SK-N-MC (cell line): ENCODE data around the gene PDE4D.
A peak's percentile ranks its signal among the peaks of the same experiment; 100 is the strongest.

Experiments
- DNase-seq: peaks from one replicate; pipeline ENCODE4 v3.0.0-alpha.2; 2011; ENCODE audit warnings: low read depth, low spot score
- H3K27ac ChIP-seq: fragments of 200-600 bp; sonication (generic); 2 replicates; pipeline ENCODE4 v1.5.1; 2016; ENCODE audit warnings: mixed run types
- H3K36me3 ChIP-seq: fragments of 200-600 bp; sonication (generic); 2 replicates; pipeline ENCODE4 v1.6.1; 2017; ENCODE audit warnings: antibody characterized with exemption, low read length, mixed read lengths; ENCODE audit not compliant: insufficient read depth
- H3K4me3 ChIP-seq: fragments of 200-600 bp; sonication (generic); 2 replicates; pipeline ENCODE4 v1.5.1; 2016
- H3K9ac ChIP-seq: fragments of 200-600 bp; sonication (generic); 2 replicates; pipeline ENCODE4 v1.8.0; 2017; ENCODE audit warnings: mixed run types, mixed read lengths; ENCODE audit not compliant: insufficient read length
- H3K9me3 ChIP-seq: fragments of 200-600 bp; sonication (generic); 2 replicates; pipeline ENCODE4 v1.6.1; 2017; ENCODE audit warnings: low read depth, mild to moderate bottlenecking, antibody characterized with exemption, low read length, moderate library complexity, mixed read lengths
- EZH2 ChIP-seq: fragments of 200-600 bp; sonication (generic); IDR thresholded peaks from one replicate; pipeline ENCODE4 v1.6.1; 2017; ENCODE audit warnings: antibody characterized with exemption
- FOXP2 ChIP-seq: optimal IDR thresholded peaks from 2 replicates; pipeline ENCODE3; 2011; ENCODE audit warnings: mild to moderate bottlenecking, moderate library complexity; ENCODE audit not compliant: insufficient read depth; ENCODE audit errors: extremely low read length, control extremely low read depth
- POLR2AphosphoS5 ChIP-seq: IDR thresholded peaks from 2 replicates; pipeline ENCODE4 v1.6.1; 2012; ENCODE audit warnings: mild to moderate bottlenecking, low read depth, low read length, borderline replicate concordance

Gene PDE4D

DNA sequence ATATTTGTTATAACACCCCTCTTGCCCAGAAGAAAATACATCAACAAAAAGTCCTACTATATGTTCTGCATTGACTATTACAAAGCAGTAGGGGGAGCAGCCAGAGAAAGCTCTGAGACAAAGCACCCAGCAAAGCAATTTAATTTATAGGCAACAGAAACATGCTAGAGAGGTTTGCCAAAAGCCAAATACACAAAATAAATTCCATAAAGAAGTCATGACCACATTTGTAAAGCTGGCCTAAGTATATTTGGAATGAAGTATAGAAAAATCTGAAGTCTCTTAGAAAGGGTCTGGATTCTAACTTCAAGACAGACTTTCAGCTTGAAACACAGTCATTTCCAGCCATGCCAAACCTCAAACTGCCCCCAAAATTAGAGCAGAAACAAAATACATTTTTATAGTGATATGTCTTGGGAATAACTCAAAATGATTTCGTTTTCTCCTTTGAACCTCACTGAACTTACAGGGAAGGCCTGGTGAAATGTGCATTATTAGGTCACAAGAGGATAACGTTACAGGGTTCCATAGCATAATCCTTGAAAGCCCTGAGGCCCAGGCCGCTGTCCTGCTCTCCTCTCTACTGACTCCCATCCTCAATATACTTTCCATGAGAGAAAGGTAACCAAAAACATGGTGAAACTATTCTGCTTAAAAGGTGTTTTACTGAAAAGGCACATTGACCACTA is 858.9 kb downstream of the PDE4D start:
- Histone ChIP-seq H3K4me3 (peak overlapping the region; percentile 91), H3K9ac (peak overlapping the region; percentile 65), H3K36me3 (peaks cover 14% of the 10 kb centered on the region), H3K9me3 (peaks cover 4% of the 10 kb centered on the region; the same call in 1 of the 2 replicates), H3K27ac (peak overlapping the region; percentile 94)
- TF ChIP-seq POLR2AphosphoS5 (no peak), FOXP2 (no peak), EZH2 (no peak)
- DNase-seq = no peak

DNA sequence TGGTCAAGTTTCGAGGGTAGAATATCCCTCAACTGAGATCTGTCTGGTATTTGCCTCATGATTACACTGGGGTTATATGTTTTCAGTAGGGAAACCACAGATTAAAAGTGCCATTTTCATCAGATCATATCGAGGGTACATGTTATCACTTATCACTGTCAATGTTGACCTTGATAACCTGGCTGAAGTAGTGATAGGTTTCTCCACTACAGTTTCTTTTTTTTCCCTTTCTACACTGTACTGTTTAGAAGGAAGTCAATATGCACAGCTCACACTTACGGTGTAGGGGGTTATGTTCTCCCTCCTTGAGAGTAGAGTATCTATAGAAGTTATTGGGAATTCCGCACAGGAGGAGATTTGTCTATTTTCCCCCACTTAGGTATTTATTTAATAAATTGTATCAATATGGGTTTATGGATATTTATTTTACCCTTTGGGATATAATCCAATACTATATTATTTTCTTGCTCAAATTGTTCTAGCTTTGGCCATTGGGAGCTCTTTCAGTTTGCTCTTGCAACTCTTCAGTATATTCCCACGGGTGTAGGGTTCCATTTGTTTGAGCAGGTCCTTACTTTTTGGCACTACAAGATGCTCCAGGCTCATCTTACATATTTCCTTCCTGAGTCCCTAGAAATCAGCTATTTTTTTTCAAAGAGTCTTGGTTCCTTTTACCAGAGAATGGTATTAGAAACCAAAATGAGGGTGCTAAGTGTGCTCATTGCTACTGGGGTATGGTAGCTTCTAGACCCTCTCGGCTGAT is 866.2 kb downstream of the PDE4D start:
- DNase-seq = no peak
- Histone ChIP-seq H3K9ac (no peak overlapping the region), H3K36me3 (peaks cover 52% of the 10 kb centered on the region), H3K4me3 (no peak overlapping the region), H3K27ac (no peak overlapping the region), H3K9me3 (peaks cover 8% of the 10 kb centered on the region; the same call in 1 of the 2 replicates)
- TF ChIP-seq EZH2 (no peak), FOXP2 (no peak), POLR2AphosphoS5 (no peak)

DNA sequence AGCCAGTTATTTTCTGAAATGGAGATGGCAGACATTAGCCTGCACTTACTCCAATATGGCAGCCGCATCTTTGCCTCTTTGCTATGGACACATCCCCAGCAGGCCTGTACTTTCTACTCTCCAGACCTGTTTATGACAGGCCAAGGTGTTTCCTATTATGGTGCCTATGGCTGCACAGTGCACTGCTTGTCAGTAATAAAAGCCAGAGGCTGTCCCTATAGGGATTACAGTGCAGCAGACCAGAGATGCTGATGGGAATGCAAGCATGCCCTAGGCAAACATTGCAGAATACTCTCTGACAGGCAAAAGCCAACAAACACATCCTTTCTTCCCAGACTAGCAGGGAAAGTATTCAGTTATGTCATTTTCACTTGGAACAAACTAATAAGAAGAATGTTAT is 867.8 kb downstream of the PDE4D start:
- H3K27ac ChIP-seq = no peak overlapping the region
- no peak overlapping the region for H3K9ac ChIP-seq
- no peak overlapping the region for H3K4me3 ChIP-seq
- peaks cover 49% of the 10 kb centered on the region for H3K36me3 ChIP-seq
- peaks cover 8% of the 10 kb centered on the region; the same call in 1 of the 2 replicates for H3K9me3 ChIP-seq
- DNase-seq = no peak
- TF ChIP-seq POLR2AphosphoS5 (no peak), EZH2 (no peak), FOXP2 (no peak)

DNA sequence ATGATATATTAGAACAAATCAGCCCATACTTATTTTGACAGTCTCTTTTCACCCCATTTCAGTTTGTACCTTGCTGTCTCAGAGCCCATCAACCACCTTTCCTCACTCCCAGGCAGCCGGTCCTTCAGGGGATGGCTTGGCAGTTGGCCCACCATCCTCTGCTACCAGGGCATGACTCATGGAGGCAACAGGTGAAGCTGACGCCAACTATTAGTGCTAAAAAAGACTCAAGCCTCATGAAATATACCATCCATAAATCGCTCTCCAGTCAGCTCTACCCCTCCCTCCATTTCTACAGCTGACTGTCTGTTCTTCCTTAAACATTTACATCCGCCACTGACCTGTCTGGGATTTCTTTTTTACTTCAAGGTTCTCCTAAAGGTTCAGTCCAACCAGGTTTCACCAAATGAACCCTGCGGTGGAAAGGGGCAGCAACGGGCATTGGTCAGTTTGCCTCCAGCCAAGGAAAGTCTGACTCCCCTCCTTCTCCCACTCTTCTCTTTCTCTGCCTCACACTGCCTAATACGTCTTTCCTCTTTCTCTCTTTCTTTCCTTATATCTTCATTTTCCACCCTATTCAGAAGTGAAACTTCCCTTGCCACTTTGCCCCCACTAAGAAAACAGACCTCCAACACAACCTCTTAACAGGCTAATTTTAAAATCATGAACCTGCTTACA is 871.5 kb downstream of the PDE4D start:
- no peak for TF ChIP-seq FOXP2
- no peak for TF ChIP-seq EZH2
- no peak for TF ChIP-seq POLR2AphosphoS5
- peaks cover 22% of the 10 kb centered on the region for H3K36me3 ChIP-seq
- no peak for DNase-seq
- H3K4me3 ChIP-seq = no peak overlapping the region
- no peaks in the 10 kb centered on the region for H3K9me3 ChIP-seq
- no peak overlapping the region for H3K9ac ChIP-seq
- no peak overlapping the region for H3K27ac ChIP-seq

DNA sequence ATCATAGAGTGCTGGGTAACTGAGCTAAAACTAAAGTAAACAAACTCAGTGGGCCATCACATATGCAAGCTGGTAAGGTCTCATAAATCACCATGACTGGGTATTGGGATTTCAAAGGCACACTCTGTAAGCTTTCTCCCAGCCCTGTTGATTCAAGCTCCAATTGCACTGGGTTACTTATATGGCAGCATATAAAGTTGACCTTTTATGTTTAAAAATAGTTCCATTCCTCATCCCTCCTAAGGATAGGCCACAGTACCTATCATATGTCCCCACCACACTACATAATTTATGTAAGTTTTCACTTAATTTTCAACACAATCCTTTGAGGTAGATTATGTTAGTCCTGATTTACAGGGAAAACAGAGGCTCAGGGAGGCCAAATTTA is 872.2 kb downstream of the PDE4D start:
- no peak for TF ChIP-seq POLR2AphosphoS5
- no peak for TF ChIP-seq EZH2
- TF ChIP-seq FOXP2 = no peak
- no peak overlapping the region for H3K9ac ChIP-seq
- H3K4me3 ChIP-seq = no peak overlapping the region
- no peaks in the 10 kb centered on the region for H3K9me3 ChIP-seq
- peak overlapping the region; percentile 39; the same call in 1 of the 2 replicates for H3K27ac ChIP-seq
- no peak for DNase-seq
- peaks cover 22% of the 10 kb centered on the region for H3K36me3 ChIP-seq

DNA sequence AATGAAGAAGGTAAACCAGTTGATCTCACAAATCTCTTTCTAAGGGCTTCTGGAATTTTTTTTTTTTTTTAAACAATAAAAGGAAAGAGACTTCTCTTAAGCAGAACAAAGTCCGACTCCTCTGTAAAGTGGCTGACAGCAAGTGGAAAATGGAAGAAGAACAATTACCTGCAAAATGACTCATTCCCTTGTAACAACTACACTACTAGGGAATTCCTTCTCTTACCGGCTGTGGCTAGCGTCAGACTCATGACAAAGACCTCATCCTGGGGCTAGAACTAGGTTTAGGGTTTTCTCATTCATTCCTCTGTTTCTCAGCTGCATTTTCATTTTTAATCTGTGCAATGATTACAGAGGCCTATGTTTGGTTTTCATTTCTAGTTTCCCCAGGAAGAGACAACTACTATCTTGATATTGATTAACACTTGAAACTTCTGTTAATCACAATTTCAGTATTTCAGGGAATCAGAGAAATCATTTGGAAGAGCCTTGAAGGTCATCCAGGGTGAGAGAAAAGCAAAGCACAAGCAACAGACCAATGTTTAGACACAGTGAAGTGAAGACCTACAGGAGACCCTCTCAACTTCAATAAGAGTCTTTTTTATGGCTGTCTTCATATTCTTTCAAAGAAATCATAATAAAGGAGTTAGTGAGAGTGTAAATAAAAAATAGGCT is 872.8 kb downstream of the PDE4D start:
- Histone ChIP-seq H3K9ac (no peak overlapping the region), H3K27ac (peak overlapping the region; percentile 39; the same call in 1 of the 2 replicates), H3K9me3 (no peaks in the 10 kb centered on the region), H3K4me3 (no peak overlapping the region), H3K36me3 (peaks cover 19% of the 10 kb centered on the region)
- no peak for TF ChIP-seq POLR2AphosphoS5
- no peak for TF ChIP-seq FOXP2
- no peak for TF ChIP-seq EZH2
- no peak for DNase-seq

DNA sequence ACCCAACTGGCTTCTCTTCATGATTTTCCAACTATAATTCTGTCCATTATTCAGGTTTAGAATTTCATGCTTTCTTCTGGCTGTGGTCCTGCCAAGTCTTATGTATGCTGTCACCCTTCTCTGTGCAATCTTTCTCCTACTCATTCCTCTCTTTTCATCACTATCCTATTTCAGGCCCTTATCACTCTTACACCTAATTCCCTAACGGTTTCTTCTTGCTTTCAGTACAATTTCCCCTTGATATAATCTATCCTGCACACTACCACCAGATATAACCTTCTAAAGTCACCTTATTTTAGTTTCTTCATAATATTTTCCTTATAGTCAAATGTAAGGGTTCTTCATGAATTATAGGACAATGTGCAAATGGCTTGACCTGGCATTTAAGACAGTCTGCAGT is 874.4 kb downstream of the PDE4D start:
- Histone ChIP-seq H3K9ac (no peak overlapping the region), H3K4me3 (no peak overlapping the region), H3K9me3 (no peaks in the 10 kb centered on the region), H3K27ac (no peak overlapping the region), H3K36me3 (peaks cover 8% of the 10 kb centered on the region; the same call in 1 of the 2 replicates)
- DNase-seq = no peak
- TF ChIP-seq EZH2 = no peak
- no peak for TF ChIP-seq FOXP2
- TF ChIP-seq POLR2AphosphoS5 = no peak
